GM18951 (cell line): ENCODE data around the gene SYCP3.
"Not testable (repeated sequence)": the region's sequence is repeated elsewhere in the genome, so short reads cannot be mapped to it uniquely, and the experiment has no call there.

ENCODE experiments used
- POLR2A ChIP-seq: IDR thresholded peaks from 4 replicates; pipeline ENCODE4 v1.6.1; 2011; ENCODE audit warnings: mild to moderate bottlenecking; ENCODE audit not compliant: insufficient read length, insufficient read depth; ENCODE audit errors: extremely low read depth
- in situ Hi-C: fragments of 300-500 bp; cut with MboI; formaldehyde crosslinking; loops from one replicate; pipeline ENCODE4 v1.12.0; 2022; ENCODE audit warnings: low sequenced_read_pairs, mixed read lengths, inconsistent platforms; ENCODE audit not compliant: unreplicated experiment

Gene SYCP3

GRCh38 chr12:101697197-101697929 lies 41.9 kb downstream of the SYCP3 start, which contains the start of gene CHPT1:
Gene CHPT1 (plus strand): TSS chr12:101697640. CDS start chr12:101697862, 222 bp downstream.
- in situ Hi-C loops, result no loop called here
- peak; percentile 58 for TF ChIP-seq POLR2A

DNA sequence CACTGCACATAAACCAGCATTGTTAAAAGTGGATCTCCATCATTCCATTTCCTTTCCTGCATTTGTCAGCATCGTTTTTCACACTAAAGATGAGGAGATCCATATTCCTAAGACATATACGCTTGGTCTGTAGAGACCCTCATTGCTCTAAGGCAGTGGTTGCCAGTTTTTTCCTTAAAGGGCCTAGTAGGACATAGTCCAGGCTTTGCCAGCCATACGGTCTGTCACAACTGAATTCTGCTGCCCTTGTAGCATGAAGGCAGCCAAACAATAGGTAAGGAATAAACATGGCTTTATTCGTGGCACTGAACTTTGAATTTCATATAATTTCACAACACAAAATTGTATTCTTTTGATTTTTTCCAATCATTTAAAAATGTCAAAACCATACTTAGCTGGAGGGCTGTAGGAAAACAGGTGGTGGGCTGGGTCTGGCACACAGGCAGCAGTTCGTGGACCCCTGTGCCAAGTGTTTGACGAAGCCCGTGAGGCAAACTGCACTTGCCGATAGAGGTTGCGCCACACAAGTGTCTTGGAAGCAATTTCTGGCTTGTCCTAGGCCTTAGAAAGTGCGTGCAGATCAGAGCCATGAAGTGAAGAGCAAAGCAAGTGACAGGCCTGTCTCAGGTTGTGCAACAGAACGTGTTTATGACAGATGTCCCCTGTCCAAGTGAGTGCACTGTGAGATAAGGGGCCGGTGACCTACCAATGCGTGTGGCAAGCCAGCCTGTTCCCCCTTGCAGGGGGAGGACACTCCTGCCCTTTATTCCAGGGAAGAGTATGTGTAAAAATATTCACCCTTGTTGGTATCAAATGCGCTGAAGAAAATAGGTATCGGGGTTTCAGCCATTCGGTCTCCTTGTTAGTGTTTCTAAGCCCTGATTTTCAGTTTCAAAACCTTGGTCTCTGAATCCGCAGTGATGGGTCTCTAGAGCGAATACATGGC lies 42.7 kb downstream of the SYCP3 start:
- in situ Hi-C loops, result no loop called here

GRCh38 chr12:101695706-101696105 lies 43.6 kb downstream of the SYCP3 start:
- TF ChIP-seq POLR2A, result no peak
- in situ Hi-C loops, result no loop called here

More for the DNA sequence above, 42.7 kb downstream of the SYCP3 start:
- TF ChIP-seq POLR2A, result no peak

GRCh38 chr12:101694986-101695385 lies 44.3 kb downstream of the SYCP3 start:
- in situ Hi-C loops, result no loop called here
- no peak for TF ChIP-seq POLR2A

- in situ Hi-C loops, result no loop called here
Observed at GRCh38 chr12:101694297-101694848, 44.9 kb downstream of the SYCP3 start.

GRCh38 chr12:101691503-101692096 lies 47.7 kb downstream of the SYCP3 start:
- no peak for TF ChIP-seq POLR2A
- in situ Hi-C loops, result no loop called here

More at GRCh38 chr12:101694297-101694848, 44.9 kb downstream of the SYCP3 start:
- TF ChIP-seq POLR2A, result no peak

DNA sequence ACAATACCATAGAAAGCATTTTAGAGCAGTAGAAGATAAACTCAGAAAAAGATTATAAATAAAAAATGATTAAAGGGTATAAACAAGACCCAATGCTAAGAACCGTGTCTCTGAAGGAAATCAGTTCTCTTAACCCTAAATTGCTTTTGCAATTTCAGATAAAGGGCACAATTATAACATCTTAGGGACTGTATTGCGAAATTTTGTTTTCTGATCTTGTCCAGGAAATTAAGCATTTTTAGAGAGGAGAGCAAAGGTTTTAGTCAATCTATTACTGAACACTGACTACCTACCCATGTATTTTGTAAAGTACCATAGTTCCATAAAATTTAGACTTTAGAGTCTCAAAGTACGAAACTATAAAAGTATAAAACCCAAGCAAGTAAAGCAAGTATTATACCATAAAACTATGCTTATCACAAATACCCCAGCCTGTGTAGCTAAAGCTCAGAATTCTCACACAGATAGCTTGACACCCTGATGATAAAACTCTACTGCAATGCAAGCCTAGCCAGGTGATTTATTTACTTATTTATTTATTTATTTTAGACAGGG lies 48.6 kb downstream of the SYCP3 start:
- no peak for TF ChIP-seq POLR2A

GRCh38 chr12:101686176-101686575 lies 53.1 kb downstream of the SYCP3 start:
- in situ Hi-C loops, result no loop called here

More for the DNA sequence above, 48.6 kb downstream of the SYCP3 start:
- in situ Hi-C loops, result no loop called here

DNA sequence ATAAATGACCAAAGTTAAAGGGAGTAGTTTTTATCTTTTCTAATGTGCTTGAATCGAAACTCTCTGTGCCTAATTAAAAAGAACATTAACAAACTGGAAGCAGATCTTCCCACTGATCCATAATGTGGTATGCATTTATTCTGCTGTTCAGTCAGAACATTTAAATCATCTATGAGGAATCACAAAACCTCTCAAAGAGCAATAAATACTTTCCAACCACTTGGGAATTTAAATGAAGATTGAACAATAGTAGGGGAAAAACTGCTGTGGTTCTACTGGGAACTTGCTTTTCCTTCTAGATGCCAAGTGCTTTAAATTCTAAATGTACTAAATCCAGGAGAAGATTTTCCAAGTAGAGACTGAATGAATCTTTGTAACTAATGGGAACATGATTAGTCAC lies 54.2 kb downstream of the SYCP3 start:
- no peak for TF ChIP-seq POLR2A
- in situ Hi-C loops, result no loop called here

More at GRCh38 chr12:101686176-101686575, 53.1 kb downstream of the SYCP3 start:
- TF ChIP-seq POLR2A, result no peak

DNA sequence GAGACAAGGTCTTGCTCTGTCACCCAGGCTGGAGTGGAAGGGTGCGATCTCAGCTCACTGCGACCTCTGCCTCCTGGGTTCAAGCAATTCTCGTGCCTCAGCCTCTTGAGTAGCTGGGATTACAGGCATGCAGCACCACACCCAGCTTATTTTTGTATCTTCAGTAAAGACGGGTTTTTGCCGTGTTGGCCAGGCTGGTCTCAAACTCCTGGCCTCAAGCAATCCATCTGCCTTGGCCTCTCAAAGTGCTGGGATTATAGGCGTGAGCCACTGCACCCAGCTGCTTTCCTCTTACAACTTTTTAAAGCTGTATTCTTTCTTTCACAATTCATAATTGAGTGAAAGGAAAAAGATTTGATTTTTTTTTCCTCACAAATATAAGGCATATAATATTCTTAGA lies 57.6 kb downstream of the SYCP3 start:
- in situ Hi-C loops, result not testable (repeated sequence)

GRCh38 chr12:101680647-101681046 lies 58.6 kb downstream of the SYCP3 start:
- TF ChIP-seq POLR2A, result no peak
- in situ Hi-C loops, result no loop called here

GRCh38 chr12:101680240-101680639 lies 59.0 kb downstream of the SYCP3 start:
- TF ChIP-seq POLR2A, result no peak
- in situ Hi-C loops, result no loop called here
